Non-pigmented ciliary epithelial cell (primary cell): ENCODE measurements around the gene TRIM14.
"Not testable (repeated sequence)": the region's sequence is repeated elsewhere in the genome, so short reads cannot be mapped to it uniquely, and the experiment has no call there.

Source experiments
- DNase-seq: peaks from one replicate; pipeline ENCODE4 v3.0.0-alpha.2; 2010; ENCODE audit warnings: low read depth

TRIM14 gene

GRCh38 chr9:98142182-98142907 is 23.3 kb upstream of the TRIM14 start:
- DNase-seq, result no peak

- no peak for DNase-seq
Observed at GRCh38 chr9:98140503-98140902, 21.5 kb upstream of the TRIM14 start.

- DNase-seq, result no peak
Observed at GRCh38 chr9:98136489-98136888, 17.5 kb upstream of the TRIM14 start.

- no peak for DNase-seq
Observed at GRCh38 chr9:98135938-98136337, 16.9 kb upstream of the TRIM14 start.

GRCh38 chr9:98135558-98135934 is 16.5 kb upstream of the TRIM14 start:
- DNase-seq, result no peak

GRCh38 chr9:98134702-98135557 is 15.9 kb upstream of the TRIM14 start:
- DNase-seq, result no peak

GRCh38 chr9:98132806-98133631 is 14.0 kb upstream of the TRIM14 start:
- DNase-seq, result no peak

- DNase-seq, result no peak
Observed at GRCh38 chr9:98132158-98132557, 13.1 kb upstream of the TRIM14 start.

- DNase-seq, result no peak
Observed at GRCh38 chr9:98130576-98131228, 11.7 kb upstream of the TRIM14 start.

GRCh38 chr9:98130060-98130459 is 11.0 kb upstream of the TRIM14 start:
- DNase-seq, result not testable (repeated sequence)

- DNase-seq, result no peak
Observed at GRCh38 chr9:98129451-98129881, 10.4 kb upstream of the TRIM14 start.

- DNase-seq, result no peak
Observed at GRCh38 chr9:98128316-98128715, 9.3 kb upstream of the TRIM14 start.

GRCh38 chr9:98127226-98127625 is 8.2 kb upstream of the TRIM14 start:
- no peak for DNase-seq

GRCh38 chr9:98124637-98125426 is 5.8 kb upstream of the TRIM14 start:
- no peak for DNase-seq

- DNase-seq, result not testable (repeated sequence)
Observed at GRCh38 chr9:98124091-98124490, 5.1 kb upstream of the TRIM14 start.

- DNase-seq, result no peak
Observed at GRCh38 chr9:98121058-98121457, 2.0 kb upstream of the TRIM14 start.

- DNase-seq, result no peak
Observed at GRCh38 chr9:98120476-98120875, 1.5 kb upstream of the TRIM14 start.

- no peak for DNase-seq
Observed at GRCh38 chr9:98117984-98118639, 910 bp downstream of the TRIM14 start.

GRCh38 chr9:98117097-98117496 is 1.9 kb downstream of the TRIM14 start:
- not testable (repeated sequence) for DNase-seq

GRCh38 chr9:98109052-98109451 is 10.0 kb downstream of the TRIM14 start:
- DNase-seq, result no peak
